Activated CD8-positive, alpha-beta memory T cell treated with anti-CD3 and anti-CD28 coated beads, Interleukin-2, amount 10 ng/mL, durations not matched to agents 7 days and 5 days (primary cell): ENCODE data around the gene DIP2C. TPM values are rescaled to one million over a fixed set of nuclear protein-coding genes. Genes with fewer than 3 reads are reported as not detected.
"Not testable (repeated sequence)": the region's sequence is repeated elsewhere in the genome, so short reads cannot be mapped to it uniquely, and the experiment has no call there.

Experiments used
- ATAC-seq: fragments of 150-1000 bp; cut with Tn5 transposase; one replicate; pipeline ENCODE4 v1.10.0; 2021; ENCODE audit warnings: moderate library complexity
- CTCF ChIA-PET: fragments of 350-600 bp; sonication (Branson Sonifier 250); formaldehyde crosslinking; loops from one replicate; lab custom pipeline; 2021; ENCODE audit warnings: antibody characterized with exemption; lab: Charles Lee
- DNase-seq: peaks from one replicate; pipeline ENCODE4 v3.0.0-alpha.2; 2020
- H3K27ac Mint-ChIP-seq: one replicate; pipeline ENCODE4 v1.8.0; 2021; ENCODE audit warnings: mild to moderate bottlenecking, mixed read lengths
- H3K27me3 Mint-ChIP-seq: one replicate; pipeline ENCODE4 v1.8.0; 2021; ENCODE audit warnings: mixed read lengths
- H3K36me3 Mint-ChIP-seq: one replicate; pipeline ENCODE4 v1.8.0; 2021; ENCODE audit warnings: mild to moderate bottlenecking, mixed read lengths
- H3K4me1 Mint-ChIP-seq: one replicate; pipeline ENCODE4 v1.8.0; 2021; ENCODE audit warnings: mixed read lengths
- H3K4me3 Mint-ChIP-seq: one replicate; pipeline ENCODE4 v1.8.0; 2021; ENCODE audit warnings: mild to moderate bottlenecking, moderate library complexity, mixed read lengths
- H3K9me3 Mint-ChIP-seq: one replicate; pipeline ENCODE4 v1.8.0; 2022; ENCODE audit warnings: low read depth, mixed read lengths
- total RNA-seq, 2 experiments: library from RNA; stranded (reverse); gene quantifications; one replicate each; pipeline ENCODE4 v1.2.3, GENCODE V29; 2021

DIP2C gene
- total RNA-seq, 2 experiments from 2014 or later = 0.26 to 0.99 TPM

GRCh38 chr10:404991-405390 lies 284.5 kb downstream of the DIP2C start:
- ATAC-seq (no peak), DNase-seq (no peak)
- Mint-ChIP-seq H3K27ac (no peak overlapping the region), H3K27me3 (peaks cover 2% of the 10 kb centered on the region), H3K9me3 (no peaks in the 10 kb centered on the region), H3K4me3 (no peak overlapping the region), H3K36me3 (no peaks in the 10 kb centered on the region), H3K4me1 (no peaks in the 10 kb centered on the region)
- CTCF ChIA-PET = no interaction called here

GRCh38 chr10:404346-404745 lies 285.1 kb downstream of the DIP2C start:
- Mint-ChIP-seq H3K27ac (no peak overlapping the region), H3K4me3 (no peak overlapping the region), H3K9me3 (no peaks in the 10 kb centered on the region), H3K4me1 (no peaks in the 10 kb centered on the region), H3K27me3 (peaks cover 2% of the 10 kb centered on the region), H3K36me3 (no peaks in the 10 kb centered on the region)
- no peak for ATAC-seq
- DNase-seq = no peak
- CTCF ChIA-PET = no interaction called here

GRCh38 chr10:398954-399353 lies 290.5 kb downstream of the DIP2C start:
- no peak overlapping the region for H3K27ac Mint-ChIP-seq
- H3K4me3 Mint-ChIP-seq = no peak overlapping the region
- CTCF ChIA-PET = no interaction called here
- H3K27me3 Mint-ChIP-seq = no peaks in the 10 kb centered on the region
- DNase-seq = no peak
- ATAC-seq = no peak
- H3K4me1 Mint-ChIP-seq = peaks cover 2% of the 10 kb centered on the region
- no peaks in the 10 kb centered on the region for H3K36me3 Mint-ChIP-seq
- no peaks in the 10 kb centered on the region for H3K9me3 Mint-ChIP-seq

- no peak overlapping the region for H3K27ac Mint-ChIP-seq
- ATAC-seq (no peak), DNase-seq (no peak)
- no peak overlapping the region for H3K4me3 Mint-ChIP-seq
- no peaks in the 10 kb centered on the region for H3K36me3 Mint-ChIP-seq
- no peaks in the 10 kb centered on the region for H3K27me3 Mint-ChIP-seq
- H3K9me3 Mint-ChIP-seq = no peaks in the 10 kb centered on the region
- CTCF ChIA-PET = no interaction called here
- H3K4me1 Mint-ChIP-seq = peaks cover 2% of the 10 kb centered on the region
Observed at GRCh38 chr10:397321-398068, 292.0 kb downstream of the DIP2C start.

- Mint-ChIP-seq H3K9me3 (no peaks in the 10 kb centered on the region), H3K4me1 (peaks cover 2% of the 10 kb centered on the region), H3K36me3 (no peaks in the 10 kb centered on the region), H3K27me3 (no peaks in the 10 kb centered on the region), H3K4me3 (no peak overlapping the region), H3K27ac (no peak overlapping the region)
- CTCF ChIA-PET = no interaction called here
- ATAC-seq = no peak
- no peak for DNase-seq
Observed at GRCh38 chr10:396535-397220, 292.8 kb downstream of the DIP2C start.

- ATAC-seq = no peak
- Mint-ChIP-seq H3K4me1 (peaks cover 2% of the 10 kb centered on the region), H3K9me3 (no peaks in the 10 kb centered on the region), H3K4me3 (no peak overlapping the region), H3K27ac (no peak overlapping the region), H3K36me3 (no peaks in the 10 kb centered on the region), H3K27me3 (no peaks in the 10 kb centered on the region)
- CTCF ChIA-PET = no interaction called here
- DNase-seq = no peak
Observed at GRCh38 chr10:396107-396506, 293.4 kb downstream of the DIP2C start.

GRCh38 chr10:395665-396064 lies 293.8 kb downstream of the DIP2C start:
- peaks cover 2% of the 10 kb centered on the region for H3K4me1 Mint-ChIP-seq
- no peaks in the 10 kb centered on the region for H3K9me3 Mint-ChIP-seq
- ATAC-seq = no peak
- H3K4me3 Mint-ChIP-seq = no peak overlapping the region
- no peak overlapping the region for H3K27ac Mint-ChIP-seq
- no peak for DNase-seq
- no peaks in the 10 kb centered on the region for H3K27me3 Mint-ChIP-seq
- CTCF ChIA-PET = no interaction called here
- no peaks in the 10 kb centered on the region for H3K36me3 Mint-ChIP-seq

GRCh38 chr10:394439-395101 lies 294.9 kb downstream of the DIP2C start:
- DNase-seq, H3K27ac Mint-ChIP-seq, H3K4me1 Mint-ChIP-seq, H3K9me3 Mint-ChIP-seq, H3K4me3 Mint-ChIP-seq, H3K36me3 Mint-ChIP-seq, CTCF ChIA-PET, H3K27me3 Mint-ChIP-seq: not testable (repeated sequence)
- peak; percentile 36 for ATAC-seq

- Mint-ChIP-seq H3K4me3 (no peak overlapping the region), H3K4me1 (peaks cover 2% of the 10 kb centered on the region), H3K27ac (no peak overlapping the region), H3K36me3 (no peaks in the 10 kb centered on the region), H3K27me3 (no peaks in the 10 kb centered on the region), H3K9me3 (no peaks in the 10 kb centered on the region)
- ATAC-seq = no peak
- CTCF ChIA-PET = no interaction called here
- DNase-seq = no peak
Observed at GRCh38 chr10:393787-394438, 295.6 kb downstream of the DIP2C start.

GRCh38 chr10:393106-393745 lies 296.2 kb downstream of the DIP2C start:
- CTCF ChIA-PET = no interaction called here
- no peaks in the 10 kb centered on the region for H3K9me3 Mint-ChIP-seq
- no peak for ATAC-seq
- peaks cover 2% of the 10 kb centered on the region for H3K4me1 Mint-ChIP-seq
- H3K27me3 Mint-ChIP-seq = no peaks in the 10 kb centered on the region
- no peaks in the 10 kb centered on the region for H3K36me3 Mint-ChIP-seq
- H3K4me3 Mint-ChIP-seq = no peak overlapping the region
- DNase-seq = no peak
- H3K27ac Mint-ChIP-seq = no peak overlapping the region

- no peak for DNase-seq
- Mint-ChIP-seq H3K9me3 (no peaks in the 10 kb centered on the region), H3K4me3 (no peak overlapping the region), H3K36me3 (no peaks in the 10 kb centered on the region), H3K27ac (no peak overlapping the region), H3K27me3 (no peaks in the 10 kb centered on the region), H3K4me1 (peaks cover 2% of the 10 kb centered on the region)
- no peak for ATAC-seq
- CTCF ChIA-PET = no interaction called here
Observed at GRCh38 chr10:392705-393037, 296.8 kb downstream of the DIP2C start.

GRCh38 chr10:391847-392704 lies 297.4 kb downstream of the DIP2C start:
- DNase-seq (no peak), ATAC-seq (no peak)
- H3K4me1 Mint-ChIP-seq = peaks cover 2% of the 10 kb centered on the region
- no peaks in the 10 kb centered on the region for H3K36me3 Mint-ChIP-seq
- CTCF ChIA-PET = no interaction called here
- H3K27ac Mint-ChIP-seq = no peak overlapping the region
- no peak overlapping the region for H3K4me3 Mint-ChIP-seq
- no peaks in the 10 kb centered on the region for H3K27me3 Mint-ChIP-seq
- no peaks in the 10 kb centered on the region for H3K9me3 Mint-ChIP-seq

GRCh38 chr10:391305-391704 lies 298.2 kb downstream of the DIP2C start:
- H3K4me3 Mint-ChIP-seq = no peak overlapping the region
- H3K9me3 Mint-ChIP-seq = no peaks in the 10 kb centered on the region
- H3K4me1 Mint-ChIP-seq = peaks cover 2% of the 10 kb centered on the region
- H3K36me3 Mint-ChIP-seq = no peaks in the 10 kb centered on the region
- CTCF ChIA-PET = no interaction called here
- H3K27ac Mint-ChIP-seq = no peak overlapping the region
- no peaks in the 10 kb centered on the region for H3K27me3 Mint-ChIP-seq
- ATAC-seq (no peak), DNase-seq (no peak)
